ENCODE data around the gene PRMT1.

GRCh38 chr19:49730166-49730565, 53.1 kb downstream of the PRMT1 start:
- TF ChIP-seq CTCF (IDR thresholded peaks at IDR 0.05) (no peak), POLR2A (IDR thresholded peaks at IDR 0.05) (no peak)

Measured in Peyer's patch (tissue), 4 donors.